K562 (cell line): ENCODE results near the gene GMIP. TPM values are rescaled to one million over a fixed set of nuclear protein-coding genes. Genes with fewer than 3 reads are reported as not detected.

Source experiments
- BACH1 ChIP-seq: fragments of 200-800 bp; sonication (Bioruptor generic); IDR thresholded peaks from 2 replicates; pipeline ENCODE4 v1.6.1; 2016; ENCODE audit warnings: missing genetic modification characterization, missing compliant biosample characterization
- CTCF ChIP-seq, 3 experiments: IDR thresholded peaks in 2 of 3; conservative IDR thresholded peaks in 1 of 3; 2 replicates each; pipeline ENCODE4 v1.5.1; 2011 to 2012; ENCODE audit warnings: low read length in 3 of 3, mild to moderate bottlenecking in 3 of 3, control low read depth in 2 of 3, improper control_type of control experiment in 1 of 3, inconsistent platforms in 1 of 3, low read depth in 1 of 3, mixed read lengths in 1 of 3, moderate library complexity in 1 of 3; ENCODE audit not compliant: insufficient read depth in 2 of 3
- DPF2 ChIP-seq: fragments of 450-650 bp; IDR thresholded peaks from 2 replicates; pipeline ENCODE4 v1.6.1; 2016
- EGR1 ChIP-seq: fragments of 450-650 bp; conservative IDR thresholded peaks from 2 replicates; pipeline ENCODE4 v1.6.1; 2017; ENCODE audit warnings: mild to moderate bottlenecking
- FOSL1 ChIP-seq: fragments of 200-800 bp; sonication (Bioruptor generic); conservative IDR thresholded peaks from 2 replicates; pipeline ENCODE4 v1.6.1; 2016; ENCODE audit warnings: missing genetic modification characterization, missing compliant biosample characterization
- JUN ChIP-seq, 2 experiments: sonication (generic) in 1 of 2; formaldehyde crosslinking in 1 of 2; IDR thresholded peaks; 2 replicates each; pipeline versions ENCODE4 v1.6.1 to v1.8.0; 2012 to 2022; ENCODE audit warnings: borderline replicate concordance in 2 of 2, mild to moderate bottlenecking in 2 of 2, improper control_type of control experiment in 1 of 2, low read depth in 1 of 2, low read length in 1 of 2, missing genetic modification reagents in 1 of 2
- KLF6 ChIP-seq: fragments of 250-450 bp; sonication (Bioruptor Pico); IDR thresholded peaks from 2 replicates; pipeline ENCODE4 v1.4.0; 2020; ENCODE audit warnings: mild to moderate bottlenecking, moderate library complexity, borderline replicate concordance
- L3MBTL2 ChIP-seq: fragments of 450-650 bp; IDR thresholded peaks from 2 replicates; pipeline ENCODE4 v1.6.1; 2016; ENCODE audit warnings: mild to moderate bottlenecking, moderate library complexity
- MAFG ChIP-seq: fragments of 450-650 bp; conservative IDR thresholded peaks from 2 replicates; pipeline ENCODE4 v1.6.1; 2016; ENCODE audit warnings: missing genetic modification characterization, missing compliant biosample characterization
- MCM2 ChIP-seq: fragments of 450-650 bp; IDR thresholded peaks from 2 replicates; pipeline ENCODE4 v1.6.1; 2017; ENCODE audit warnings: low read depth, mild to moderate bottlenecking
- NFE2 ChIP-seq: IDR thresholded peaks from 2 replicates; pipeline ENCODE4 v1.6.1; 2014; ENCODE audit warnings: antibody characterized with exemption, low read depth
- NFYB ChIP-seq: IDR thresholded peaks from 2 replicates; pipeline ENCODE4 v1.6.1; 2011; ENCODE audit warnings: mild to moderate bottlenecking, moderate library complexity; ENCODE audit not compliant: insufficient read length; ENCODE audit errors: extremely low read depth
- NR2C1 ChIP-seq, 2 experiments: fragments of 450-650 bp; IDR thresholded peaks; 2 replicates each; pipeline ENCODE4 v1.6.1; 2017; ENCODE audit warnings: mild to moderate bottlenecking in 2 of 2, antibody characterized with exemption in 1 of 2, inconsistent platforms in 1 of 2, missing compliant biosample characterization in 1 of 2, missing genetic modification characterization in 1 of 2
- PHTF2 ChIP-seq: fragments of 250-450 bp; sonication (Bioruptor Pico); IDR thresholded peaks from 2 replicates; pipeline ENCODE4 v1.5.0; 2021; ENCODE audit warnings: mild to moderate bottlenecking
- RB1 ChIP-seq: fragments of 450-650 bp; IDR thresholded peaks from 2 replicates; pipeline ENCODE4 v1.6.1; 2017; ENCODE audit warnings: low read depth, mild to moderate bottlenecking
- SMARCC2 ChIP-seq: fragments of 450-650 bp; IDR thresholded peaks from 2 replicates; pipeline ENCODE4 v1.6.1; 2017; ENCODE audit warnings: antibody characterized with exemption, moderate library complexity, mild to moderate bottlenecking, low read depth
- TBL1XR1 ChIP-seq, 2 experiments: IDR thresholded peaks; 2 replicates each; pipeline ENCODE4 v1.6.1; 2012; ENCODE audit warnings: improper control_type of control experiment in 2 of 2, low read length in 2 of 2, mild to moderate bottlenecking in 1 of 2
- TOE1 ChIP-seq, 2 experiments: fragments of 450-650 bp in 1 of 2; sonication (generic) in 1 of 2; formaldehyde crosslinking in 1 of 2; IDR thresholded peaks; 2 replicates each; pipeline versions ENCODE4 v1.7.1 to v1.8.0; 2016 to 2022; ENCODE audit warnings: borderline replicate concordance in 2 of 2, mild to moderate bottlenecking in 2 of 2, antibody characterized with exemption in 1 of 2, inconsistent platforms in 1 of 2, low read depth in 1 of 2, missing genetic modification reagents in 1 of 2, moderate library complexity in 1 of 2
- YY1 ChIP-seq, 3 experiments: IDR thresholded peaks; 2 replicates each; pipeline ENCODE4 v1.6.1; 2011; ENCODE audit warnings: low read length in 2 of 3, mild to moderate bottlenecking in 2 of 3, moderate library complexity in 2 of 3, borderline replicate concordance in 1 of 3, control low read depth in 1 of 3, low read depth in 1 of 3; ENCODE audit not compliant: insufficient read depth in 3 of 3, insufficient replicate concordance in 2 of 3, control insufficient read depth in 1 of 3, insufficient read length in 1 of 3; ENCODE audit errors: extremely low read depth in 1 of 3
- ZNF696 ChIP-seq: fragments of 250-450 bp; sonication (Bioruptor Pico); conservative IDR thresholded peaks from 2 replicates; pipeline ENCODE4 v1.4.0; 2020; ENCODE audit warnings: mild to moderate bottlenecking, moderate library complexity
- ZNF75A ChIP-seq: fragments of 450-650 bp; formaldehyde crosslinking; IDR thresholded peaks from 2 replicates; pipeline ENCODE4 v1.4.0; 2020; ENCODE audit warnings: mild to moderate bottlenecking
- polyA plus RNA-seq, 8 experiments: library from polyadenylated mRNA; depleted of rRNA in 4 of 8; stranded (reverse) in 5 of 8; unstranded in 3 of 8; fragments of >200 nt; fragmentation: Nextera tagmentation in 2 of 8; fragmentation: Illumina TruSeq in 1 of 8; extraction: Ambion mirVana in 2 of 8; extraction: Trizol in 1 of 8; gene quantifications; 2 replicates each; pipeline versions ENCODE4 v1.2.1 to v1.2.3, GENCODE V29; 2011 to 2014; ENCODE audit warnings: inconsistent platforms in 1 of 8, missing spikeins in 1 of 8
- total RNA-seq, 7 experiments: library from RNA; depleted of rRNA in 6 of 7; stranded (reverse); fragments of >200 nt in 6 of 7; fragmentation: Illumina TruSeq in 2 of 7; extraction: Trizol in 2 of 7; gene quantifications; 2 replicates each; pipeline versions ENCODE4 v1.2.1 to v1.2.3, GENCODE V29; 2011 to 2021; ENCODE audit warnings: low replicate concordance in 1 of 7
- TF ChIP-seq, protein P1 (sequence below): sonication (generic); formaldehyde crosslinking; IDR thresholded peaks from 2 replicates; pipeline ENCODE4 v1.8.0; 2022; ENCODE audit warnings: missing genetic modification reagents, mild to moderate bottlenecking, moderate library complexity, borderline replicate concordance
- TF ChIP-seq, protein P2 (sequence below): fragments of 200-400 bp; formaldehyde crosslinking; IDR thresholded peaks from 2 replicates; pipeline ENCODE4 v1.6.1; 2017; ENCODE audit warnings: mild to moderate bottlenecking, low read depth, low read length, moderate library complexity

The GMIP gene
- total and polyA plus RNA-seq, 9 of the 15 experiments (the other 6 are each of a cell fraction or from before 2014, with no cell fraction given), result 0.14 to 15.8 (median 3.2) TPM

GRCh38 chr19:19597809-19598306 lies 45.6 kb downstream of the GMIP start (continued):
- TF ChIP-seq TOE1 (IDR thresholded peaks at IDR 0.05; ENCODE audit: borderline replicate concordance) (no peak), TOE1 (CRISPR knock-in tag; IDR thresholded peaks at IDR 0.05; ENCODE audit: borderline replicate concordance, low read depth) (no peak), FOSL1 (tag) (peak; percentile 70), TBL1XR1 (IDR thresholded peaks at IDR 0.05; ENCODE audit: low read length in 2 of 2) (no peak), MAFG (tag) (0 out of 2 replicates have a peak, but pooled peaks have one; percentile 39), NFYB (no peak), NR2C1 (IDR thresholded peaks at IDR 0.05) (no peak), NR2C1 (tag; IDR thresholded peaks at IDR 0.05) (peak; percentile 56), JUN (IDR thresholded peaks at IDR 0.05; ENCODE audit: borderline replicate concordance, low read depth, low read length) (peak; percentile 26; the same call in 1 of the 2 replicates), JUN (CRISPR knock-in tag; IDR thresholded peaks at IDR 0.05; ENCODE audit: borderline replicate concordance) (no peak), BACH1 (peak; percentile 23; the same call in 1 of the 2 replicates), RB1 (no peak), NFE2 (peak; percentile 84), PHTF2 (no peak), ZNF75A (CRISPR knock-in tag) (no peak), SMARCC2 (no peak), KLF6 (no peak), EGR1 (no peak), CTCF (IDR thresholded peaks at IDR 0.05 in 2 of 3, conservative IDR thresholded peaks at IDR 0.05 in 1 of 3; ENCODE audit: insufficient read depth in 2 of 3, low read depth in 1 of 3, low read length in 3 of 3) (no peak), ZNF696 (CRISPR knock-in tag) (no peak), YY1 (IDR thresholded peaks at IDR 0.05; ENCODE audit: borderline replicate concordance in 1 of 3, control insufficient read depth in 1 of 3, extremely low read depth in 1 of 3, insufficient read depth in 3 of 3, insufficient read length in 1 of 3, insufficient replicate concordance in 2 of 3, low read depth in 1 of 3, low read length in 2 of 3) (peak in 1 of 3 experiments; percentile 54), DPF2 (peak; percentile 38; the same call in 1 of the 2 replicates), L3MBTL2 (no peak), MCM2 (no peak)
- TF ChIP-seq, protein P1, sequence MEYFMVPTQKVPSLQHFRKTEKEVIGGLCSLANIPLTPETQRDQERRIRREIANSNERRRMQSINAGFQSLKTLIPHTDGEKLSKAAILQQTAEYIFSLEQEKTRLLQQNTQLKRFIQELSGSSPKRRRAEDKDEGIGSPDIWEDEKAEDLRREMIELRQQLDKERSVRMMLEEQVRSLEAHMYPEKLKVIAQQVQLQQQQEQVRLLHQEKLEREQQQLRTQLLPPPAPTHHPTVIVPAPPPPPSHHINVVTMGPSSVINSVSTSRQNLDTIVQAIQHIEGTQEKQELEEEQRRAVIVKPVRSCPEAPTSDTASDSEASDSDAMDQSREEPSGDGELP (CRISPR knock-in tag), result no peak
- TF ChIP-seq, protein P2, sequence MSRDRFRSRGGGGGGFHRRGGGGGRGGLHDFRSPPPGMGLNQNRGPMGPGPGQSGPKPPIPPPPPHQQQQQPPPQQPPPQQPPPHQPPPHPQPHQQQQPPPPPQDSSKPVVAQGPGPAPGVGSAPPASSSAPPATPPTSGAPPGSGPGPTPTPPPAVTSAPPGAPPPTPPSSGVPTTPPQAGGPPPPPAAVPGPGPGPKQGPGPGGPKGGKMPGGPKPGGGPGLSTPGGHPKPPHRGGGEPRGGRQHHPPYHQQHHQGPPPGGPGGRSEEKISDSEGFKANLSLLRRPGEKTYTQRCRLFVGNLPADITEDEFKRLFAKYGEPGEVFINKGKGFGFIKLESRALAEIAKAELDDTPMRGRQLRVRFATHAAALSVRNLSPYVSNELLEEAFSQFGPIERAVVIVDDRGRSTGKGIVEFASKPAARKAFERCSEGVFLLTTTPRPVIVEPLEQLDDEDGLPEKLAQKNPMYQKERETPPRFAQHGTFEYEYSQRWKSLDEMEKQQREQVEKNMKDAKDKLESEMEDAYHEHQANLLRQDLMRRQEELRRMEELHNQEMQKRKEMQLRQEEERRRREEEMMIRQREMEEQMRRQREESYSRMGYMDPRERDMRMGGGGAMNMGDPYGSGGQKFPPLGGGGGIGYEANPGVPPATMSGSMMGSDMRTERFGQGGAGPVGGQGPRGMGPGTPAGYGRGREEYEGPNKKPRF, result no peak
